Thyroid gland (tissue), 4 donors: Measurements from ENCODE around the gene PPIL4. TPM values are rescaled to one million over a fixed set of nuclear protein-coding genes. Genes with fewer than 3 reads are reported as not detected.

Experiments
- DNase-seq, 2 donors: peaks; one replicate each; pipeline ENCODE4 v3.0.0-alpha.2; 2019
- H3K27ac ChIP-seq, 3 donors: fragments of 200-600 bp; sonication (generic); 1 replicate in 2 of 3; 2 replicates in 1 of 3; pipeline ENCODE4 v1.5.1; 2016 to 2019; ENCODE audit warnings: mild to moderate bottlenecking in 1 of 3, moderate library complexity in 1 of 3
- H3K27me3 ChIP-seq: fragments of 200-600 bp; sonication (generic); one replicate; pipeline ENCODE4 v1.5.1; 2019
- H3K36me3 ChIP-seq, 2 donors: fragments of 200-600 bp; sonication (generic); one replicate each; pipeline ENCODE4 v1.5.1; 2016 to 2019
- H3K4me1 ChIP-seq, 2 donors: fragments of 200-600 bp; sonication (generic); one replicate each; pipeline ENCODE4 v1.5.1; 2017 to 2019
- H3K4me3 ChIP-seq, 3 donors: fragments of 200-600 bp; sonication (generic); replicated peaks in 1 of 3; 1 replicate in 2 of 3; 2 replicates in 1 of 3; pipeline ENCODE4 v1.5.1; 2016; ENCODE audit warnings: mild to moderate bottlenecking in 1 of 3
- H3K9me3 ChIP-seq: fragments of 200-600 bp; sonication (generic); one replicate; pipeline ENCODE4 v1.5.1; 2017
- CTCF ChIP-seq, 6 experiments: fragments of 200-600 bp in 3 of 6; fragments of 450-650 bp in 3 of 6; sonication (generic) in 3 of 6; IDR thresholded peaks; one replicate each; pipeline ENCODE4 v1.5.1; 2016 to 2019; ENCODE audit warnings: antibody characterized with exemption in 6 of 6, mild to moderate bottlenecking in 2 of 6, inconsistent platforms in 1 of 6, moderate library complexity in 1 of 6
- POLR2A ChIP-seq, 2 donors: fragments of 450-650 bp; IDR thresholded peaks; one replicate each; pipeline ENCODE4 v1.6.1; 2017; ENCODE audit warnings: antibody characterized with exemption in 2 of 2, mild to moderate bottlenecking in 2 of 2, moderate library complexity in 1 of 2
- WGBS, 2 donors: methylation state at CpG; one replicate each; pipeline ENCODE4 v1.1.5; 2017; 5-methylcytosine and 5-hydroxymethylcytosine counted together
- intact Hi-C: fragments of 100-400 bp; cut with DNase I; formaldehyde crosslinking; loops from one replicate; pipeline ENCODE4 v1.15.1; 2023
- total RNA-seq, 4 donors: library from RNA; depleted of rRNA; stranded (reverse); fragments of >200 nt; gene quantifications; one replicate each; pipeline ENCODE4 v1.2.3, GENCODE V29; 2016

Gene PPIL4
- 10 to 100 TPM; 42.4 to 57.2 (median 48.4) TPM for total RNA-seq

- Histone ChIP-seq H3K9me3 (no peaks in the 10 kb centered on the region), H3K27ac (peak within 1 kb of the TSS; percentile 82 to 95 (median 91)), H3K27me3 (no peaks in the 10 kb centered on the region), H3K4me3 (peak within 1 kb of the TSS; percentile 81 to 100 (median 84)), H3K36me3 (peaks cover 0 to under 1% of the 10 kb centered on the region in 2 donors), H3K4me1 (peaks cover 15 to 24% of the 10 kb centered on the region in 2 donors)
- 0 to 2% methylated on average over 37 to 54 of the region's 71 CpGs for WGBS, 2 donors
- DNase-seq, result peak; percentile 96 to 97
- intact Hi-C loops, result no loop called here
- TF ChIP-seq CTCF (IDR thresholded peaks at IDR 0.05) (peak; percentile 42 to 74 (median 68)), POLR2A (IDR thresholded peaks at IDR 0.05) (peak in 1 of 2 donors; percentile 91)
Observed at GRCh38 chr6:149545754-149546471, at the start of gene PPIL4. Gene PPIL4, minus strand, starts transcription at chr6:149546043. Its CDS starts 38 bp downstream, at chr6:149546005.

- Histone ChIP-seq H3K4me3 (no peak overlapping the region), H3K9me3 (no peaks in the 10 kb centered on the region), H3K27me3 (no peaks in the 10 kb centered on the region), H3K4me1 (no peaks in the 10 kb centered on the region), H3K36me3 (peaks cover 32 to 44% of the 10 kb centered on the region in 2 donors), H3K27ac (no peak overlapping the region)
- intact Hi-C loops, result no loop called here
- 97% methylated on average over 1 of the region's 1 CpG for WGBS, 2 donors
- no peak for DNase-seq
- TF ChIP-seq POLR2A (IDR thresholded peaks at IDR 0.05) (no peak), CTCF (IDR thresholded peaks at IDR 0.05) (no peak)
Observed at GRCh38 chr6:149593408-149593807, 47.6 kb upstream of the PPIL4 start.

- Histone ChIP-seq H3K9me3 (no peaks in the 10 kb centered on the region), H3K36me3 (peaks cover 32 to 44% of the 10 kb centered on the region in 2 donors), H3K4me3 (no peak overlapping the region), H3K27ac (no peak overlapping the region), H3K27me3 (no peaks in the 10 kb centered on the region), H3K4me1 (no peaks in the 10 kb centered on the region)
- TF ChIP-seq POLR2A (IDR thresholded peaks at IDR 0.05) (no peak), CTCF (IDR thresholded peaks at IDR 0.05) (no peak)
- 98 to 100% methylated on average over 2 of the region's 2 CpGs for WGBS, 2 donors
- DNase-seq, result no peak
- intact Hi-C loops, result no loop called here
Observed at GRCh38 chr6:149592983-149593382, 47.1 kb upstream of the PPIL4 start.

GRCh38 chr6:149586149-149586548 lies 40.3 kb upstream of the PPIL4 start:
- Histone ChIP-seq H3K4me3 (no peak overlapping the region), H3K9me3 (no peaks in the 10 kb centered on the region), H3K27ac (no peak overlapping the region), H3K27me3 (no peaks in the 10 kb centered on the region), H3K4me1 (no peaks in the 10 kb centered on the region), H3K36me3 (peaks cover 10 to 19% of the 10 kb centered on the region in 2 donors)
- WGBS, 2 donors, result 93 to 97% methylated on average over 2 of the region's 2 CpGs
- intact Hi-C loops, result no loop called here
- no peak for DNase-seq
- TF ChIP-seq POLR2A (IDR thresholded peaks at IDR 0.05) (no peak), CTCF (IDR thresholded peaks at IDR 0.05) (no peak)

GRCh38 chr6:149581349-149581748 lies 35.5 kb upstream of the PPIL4 start:
- Histone ChIP-seq H3K9me3 (no peaks in the 10 kb centered on the region), H3K36me3 (peaks cover 0 to 15% of the 10 kb centered on the region in 2 donors)
- intact Hi-C loops, result no loop called here

More at GRCh38 chr6:149581349-149581748, 35.5 kb upstream of the PPIL4 start:
- DNase-seq, result no peak
- Histone ChIP-seq H3K4me3 (no peak overlapping the region), H3K27ac (no peak overlapping the region), H3K4me1 (no peaks in the 10 kb centered on the region), H3K27me3 (no peaks in the 10 kb centered on the region)
- 96 to 97% methylated on average over 5 of the region's 5 CpGs for WGBS, 2 donors
- TF ChIP-seq CTCF (IDR thresholded peaks at IDR 0.05), result no peak
- no peak for TF ChIP-seq POLR2A (IDR thresholded peaks at IDR 0.05)
